Esophagus squamous epithelium (tissue), 5 donors: Measurements from ENCODE around the gene TPO. TPM values are rescaled to one million over a fixed set of nuclear protein-coding genes. Genes with fewer than 3 reads are reported as not detected.
"Not testable (repeated sequence)": the region's sequence is repeated elsewhere in the genome, so short reads cannot be mapped to it uniquely, and the experiment has no call there.

Source experiments
- DNase-seq: peaks from one replicate; lab custom pipeline; 2025; lab: John Stamatoyannopoulos, UW
- H3K27ac ChIP-seq, 4 donors: fragments of 200-600 bp; sonication (generic); one replicate each; pipeline ENCODE4 v1.5.1; 2016 to 2019; ENCODE audit warnings: mild to moderate bottlenecking in 1 of 4
- H3K27me3 ChIP-seq, 4 donors: fragments of 200-600 bp; sonication (generic); 1 replicate in 3 of 4; 2 replicates in 1 of 4; pipeline versions ENCODE4 v1.5.1 to v1.6.0; 2017 to 2021; ENCODE audit warnings: antibody characterized with exemption in 1 of 4
- H3K36me3 ChIP-seq, 3 donors: fragments of 200-600 bp; sonication (generic); one replicate each; pipeline ENCODE4 v1.5.1; 2016 to 2019
- H3K4me1 ChIP-seq, 3 donors: fragments of 200-600 bp; sonication (generic); one replicate each; pipeline ENCODE4 v1.5.1; 2017 to 2019
- H3K4me3 ChIP-seq, 4 donors: fragments of 200-600 bp; sonication (generic); 1 replicate in 3 of 4; 2 replicates in 1 of 4; pipeline ENCODE4 v1.5.1; 2016 to 2019; ENCODE audit warnings: mild to moderate bottlenecking in 2 of 4, moderate library complexity in 1 of 4
- H3K9me3 ChIP-seq, 3 donors: fragments of 200-600 bp; sonication (generic); one replicate each; pipeline ENCODE4 v1.5.1; 2016 to 2019
- CTCF ChIP-seq, 6 experiments: fragments of 450-650 bp in 4 of 6; fragments of 200-600 bp in 2 of 6; sonication (generic) in 2 of 6; IDR thresholded peaks; one replicate each; pipeline ENCODE4 v1.5.1; 2016 to 2019; ENCODE audit warnings: antibody characterized with exemption in 6 of 6, mild to moderate bottlenecking in 4 of 6, moderate library complexity in 4 of 6
- POLR2A ChIP-seq, 4 donors: fragments of 450-650 bp; IDR thresholded peaks; one replicate each; pipeline ENCODE4 v1.6.1; 2017; ENCODE audit warnings: antibody characterized with exemption in 4 of 4, mild to moderate bottlenecking in 4 of 4, moderate library complexity in 3 of 4
- WGBS, 2 donors: methylation state at CpG; one replicate each; pipeline ENCODE4 v1.1.5; 2018; 5-methylcytosine and 5-hydroxymethylcytosine counted together
- intact Hi-C: fragments of 100-400 bp; cut with DNase I; formaldehyde crosslinking; loops from one replicate; pipeline ENCODE4 v1.15.0; 2022
- total RNA-seq, 4 donors: library from RNA; depleted of rRNA; stranded (reverse); fragments of >200 nt; gene quantifications; one replicate each; pipeline ENCODE4 v1.1.0, GENCODE V29; 2016
- donor health status: DM: yes; HTN: yes; CAD: no.

TPO gene
- total RNA-seq, 4 donors from 2014 or later: 0.31 to 4.6 (median 2.7) TPM

- Histone ChIP-seq H3K36me3 (no peaks in the 10 kb centered on the region), H3K27me3 (no peaks in the 10 kb centered on the region), H3K9me3 (no peaks in the 10 kb centered on the region), H3K4me3 (no peak overlapping the region), H3K4me1 (peaks cover 0 to 10% (median 0%) of the 10 kb centered on the region in 3 donors), H3K27ac (no peak overlapping the region)
- DNase-seq: no peak
- intact Hi-C loops: no loop called here
- 79 to 89% methylated on average over 10 to 14 of the region's 16 CpGs for WGBS, 2 donors
- TF ChIP-seq POLR2A (IDR thresholded peaks at IDR 0.05) (no peak), CTCF (IDR thresholded peaks at IDR 0.05) (no peak)
These were observed 5.2 kb upstream of the TPO start for GRCh38 chr2:1407950-1408675.

DNA sequence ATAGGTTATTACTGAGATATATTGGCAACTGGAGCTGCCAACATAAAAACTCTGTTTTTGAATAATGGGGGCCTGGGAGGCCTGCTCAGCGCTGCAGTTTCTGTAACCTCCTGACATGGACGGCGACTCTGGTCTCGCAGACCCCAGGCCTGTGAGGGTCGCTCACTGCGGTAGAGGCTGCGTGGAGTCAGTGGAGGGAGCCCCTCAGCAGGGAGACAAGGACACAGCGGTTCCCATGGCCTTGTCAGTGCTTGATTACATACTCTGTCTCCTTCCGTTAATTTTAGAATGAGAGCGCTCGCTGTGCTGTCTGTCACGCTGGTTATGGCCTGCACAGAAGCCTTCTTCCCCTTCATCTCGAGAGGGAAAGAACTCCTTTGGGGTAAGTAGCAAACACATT is 858 bp downstream of the TPO start:
- no peaks in the 10 kb centered on the region for H3K9me3 ChIP-seq
- H3K36me3 ChIP-seq: no peaks in the 10 kb centered on the region
- H3K27me3 ChIP-seq: no peaks in the 10 kb centered on the region
- no peaks in the 10 kb centered on the region for H3K4me1 ChIP-seq
- H3K4me3 ChIP-seq: no peak overlapping the region
- no peak for TF ChIP-seq POLR2A (IDR thresholded peaks at IDR 0.05)
- no peak for TF ChIP-seq CTCF (IDR thresholded peaks at IDR 0.05)
- H3K27ac ChIP-seq: no peak overlapping the region
- DNase-seq: no peak
- 83 to 89% methylated on average over 4 to 13 of the region's 13 CpGs for WGBS, 2 donors
- intact Hi-C loops: no loop called here

DNA sequence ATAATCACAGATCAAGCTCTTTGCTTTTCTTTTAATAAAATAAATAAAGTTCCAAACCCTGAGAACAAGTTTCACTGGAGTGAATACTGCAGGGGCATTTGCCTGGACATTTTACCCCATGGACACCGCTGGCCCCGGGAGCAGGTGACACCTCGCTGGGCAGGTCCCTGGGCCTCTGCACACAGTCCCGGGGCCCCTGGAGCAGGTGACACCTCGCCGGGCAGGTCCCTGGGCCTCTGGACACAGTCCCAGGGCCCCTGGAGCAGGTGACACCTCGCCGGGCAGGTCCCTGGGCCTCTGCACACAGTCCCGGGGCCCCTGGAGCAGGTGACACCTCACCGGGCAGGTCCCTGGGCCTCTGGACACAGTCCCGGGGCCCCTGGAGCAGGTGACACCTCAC is 1.6 kb downstream of the TPO start:
- H3K4me3 ChIP-seq, H3K36me3 ChIP-seq, intact Hi-C loops, H3K27me3 ChIP-seq, H3K4me1 ChIP-seq, DNase-seq, H3K27ac ChIP-seq, H3K9me3 ChIP-seq: not testable (repeated sequence)
- WGBS, 2 donors: 93% methylated on average over 2 of the region's 11 CpGs; no CpG with 5 or more reads in 1 of the 2 donors

- Histone ChIP-seq H3K27me3 (no peaks in the 10 kb centered on the region), H3K4me3 (no peak overlapping the region), H3K27ac (no peak overlapping the region), H3K36me3 (no peaks in the 10 kb centered on the region), H3K9me3 (no peaks in the 10 kb centered on the region), H3K4me1 (no peaks in the 10 kb centered on the region)
- TF ChIP-seq CTCF (IDR thresholded peaks at IDR 0.05) (no peak), POLR2A (IDR thresholded peaks at IDR 0.05) (no peak)
- WGBS, 2 donors: 60% methylated on average over 1 of the region's 6 CpGs; no CpG with 5 or more reads in 1 of the 2 donors
- no peak for DNase-seq
- intact Hi-C loops: no loop called here
These were observed 2.2 kb downstream of the TPO start for GRCh38 chr2:1415501-1415900.

GRCh38 chr2:1418566-1418965 is 5.3 kb downstream of the TPO start:
- TF ChIP-seq CTCF (IDR thresholded peaks at IDR 0.05): no peak
- no peak for TF ChIP-seq POLR2A (IDR thresholded peaks at IDR 0.05)
- no peaks in the 10 kb centered on the region for H3K36me3 ChIP-seq
- no peak overlapping the region for H3K4me3 ChIP-seq
- H3K4me1 ChIP-seq: no peaks in the 10 kb centered on the region
- no peak for DNase-seq
- H3K27me3 ChIP-seq: no peaks in the 10 kb centered on the region
- H3K9me3 ChIP-seq: no peaks in the 10 kb centered on the region
- no peak overlapping the region for H3K27ac ChIP-seq
- 34 to 42% methylated on average over 3 of the region's 3 CpGs for WGBS, 2 donors
- intact Hi-C loops: no loop called here
